ENCODE measurements around the gene GAD2.

DNA sequence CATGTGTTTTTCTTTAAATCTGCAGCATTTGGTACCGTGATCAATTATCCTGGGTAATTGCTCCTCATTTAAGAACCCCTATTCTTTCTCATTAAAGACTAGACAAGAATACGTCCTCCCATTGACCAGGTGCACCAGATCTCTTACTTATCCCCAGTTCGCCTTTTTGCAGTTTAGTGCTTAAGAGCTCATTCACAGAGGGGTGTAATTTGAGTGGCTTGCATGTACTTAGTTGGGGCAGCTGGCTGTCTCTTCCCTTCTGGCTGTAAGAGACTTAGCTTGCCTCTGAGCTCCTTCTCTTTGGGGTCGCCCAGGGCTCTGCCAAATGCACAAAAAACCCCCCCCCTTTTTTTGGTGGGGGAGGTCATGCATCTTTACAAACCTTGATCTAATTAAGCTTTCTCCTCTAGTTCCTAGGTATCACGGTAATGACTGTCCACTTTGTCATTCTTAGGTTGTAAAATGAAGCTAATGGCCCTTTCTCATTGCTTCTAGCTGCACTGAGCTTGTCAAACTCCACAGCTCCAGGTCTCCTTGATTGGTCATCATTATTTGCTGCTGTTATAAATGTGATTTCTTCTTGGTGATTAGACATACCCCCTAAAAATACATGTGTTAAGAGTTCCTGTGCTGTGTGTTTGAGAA, 26.3 kb downstream of the GAD2 start:
- TF ChIP-seq, protein P1, sequence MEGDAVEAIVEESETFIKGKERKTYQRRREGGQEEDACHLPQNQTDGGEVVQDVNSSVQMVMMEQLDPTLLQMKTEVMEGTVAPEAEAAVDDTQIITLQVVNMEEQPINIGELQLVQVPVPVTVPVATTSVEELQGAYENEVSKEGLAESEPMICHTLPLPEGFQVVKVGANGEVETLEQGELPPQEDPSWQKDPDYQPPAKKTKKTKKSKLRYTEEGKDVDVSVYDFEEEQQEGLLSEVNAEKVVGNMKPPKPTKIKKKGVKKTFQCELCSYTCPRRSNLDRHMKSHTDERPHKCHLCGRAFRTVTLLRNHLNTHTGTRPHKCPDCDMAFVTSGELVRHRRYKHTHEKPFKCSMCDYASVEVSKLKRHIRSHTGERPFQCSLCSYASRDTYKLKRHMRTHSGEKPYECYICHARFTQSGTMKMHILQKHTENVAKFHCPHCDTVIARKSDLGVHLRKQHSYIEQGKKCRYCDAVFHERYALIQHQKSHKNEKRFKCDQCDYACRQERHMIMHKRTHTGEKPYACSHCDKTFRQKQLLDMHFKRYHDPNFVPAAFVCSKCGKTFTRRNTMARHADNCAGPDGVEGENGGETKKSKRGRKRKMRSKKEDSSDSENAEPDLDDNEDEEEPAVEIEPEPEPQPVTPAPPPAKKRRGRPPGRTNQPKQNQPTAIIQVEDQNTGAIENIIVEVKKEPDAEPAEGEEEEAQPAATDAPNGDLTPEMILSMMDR (IDR thresholded peaks at IDR 0.05; ENCODE audit: low read length), result no peak
- no peak for TF ChIP-seq EZH2 (optimal IDR thresholded peaks at IDR 0.05; ENCODE audit: low read depth, low read length)
- TF ChIP-seq EZH2phosphoT487 (IDR thresholded peaks at IDR 0.05; ENCODE audit: low read length), result no peak
